Lower lobe of right lung (tissue), 2 donors: ENCODE data around the gene PLEKHG4B. TPM values are rescaled to one million over a fixed set of nuclear protein-coding genes. Genes with fewer than 3 reads are reported as not detected.

Source experiments
- ATAC-seq, 2 donors: fragments of 200-7000 bp; cut with Tn5 transposase; one replicate each; pipeline ENCODE4 v1.9.1; 2020 to 2022; ENCODE audit warnings: mild to moderate bottlenecking in 2 of 2, moderate library complexity in 2 of 2
- DNase-seq: peaks from one replicate; pipeline ENCODE4 v3.0.0-alpha.2; 2020
- H3K27ac ChIP-seq: fragments of 200-600 bp; one replicate; pipeline ENCODE4 v1.8.0; 2022
- H3K27me3 ChIP-seq: fragments of 200-600 bp; one replicate; pipeline ENCODE4 v1.8.0; 2022; ENCODE audit warnings: low read depth
- H3K36me3 ChIP-seq: fragments of 200-600 bp; one replicate; pipeline ENCODE4 v1.8.0; 2022; ENCODE audit warnings: mild to moderate bottlenecking
- H3K4me1 ChIP-seq: fragments of 200-600 bp; one replicate; pipeline ENCODE4 v1.8.0; 2022
- H3K4me3 ChIP-seq: fragments of 200-600 bp; one replicate; pipeline ENCODE4 v1.8.0; 2022; ENCODE audit warnings: mild to moderate bottlenecking
- H3K9me3 ChIP-seq: fragments of 200-600 bp; one replicate; pipeline ENCODE4 v1.8.0; 2022
- intact Hi-C: fragments of 100-400 bp; cut with DNase I; formaldehyde crosslinking; loops from one replicate; pipeline ENCODE4 v1.11.0; 2022
- total RNA-seq: library from RNA; stranded (reverse); fragmentation: NEBNext Ultra II Directional; extraction: Animal tissue kit (Norgen Biotek cat#: 25700); gene quantifications from one replicate; pipeline ENCODE4 v1.2.1, GENCODE V29; 2021
- TF ChIP-seq, protein P1 (sequence below): fragments of 200-600 bp; IDR thresholded peaks from one replicate; pipeline ENCODE4 v1.8.0; 2022; ENCODE audit warnings: antibody characterized with exemption, mild to moderate bottlenecking
- donor health status: DM: no; HTN: yes; CAD: no; lungs with severe emphysema.

PLEKHG4B gene
- total RNA-seq, 1 donor from 2014 or later = 2.7 TPM

DNA sequence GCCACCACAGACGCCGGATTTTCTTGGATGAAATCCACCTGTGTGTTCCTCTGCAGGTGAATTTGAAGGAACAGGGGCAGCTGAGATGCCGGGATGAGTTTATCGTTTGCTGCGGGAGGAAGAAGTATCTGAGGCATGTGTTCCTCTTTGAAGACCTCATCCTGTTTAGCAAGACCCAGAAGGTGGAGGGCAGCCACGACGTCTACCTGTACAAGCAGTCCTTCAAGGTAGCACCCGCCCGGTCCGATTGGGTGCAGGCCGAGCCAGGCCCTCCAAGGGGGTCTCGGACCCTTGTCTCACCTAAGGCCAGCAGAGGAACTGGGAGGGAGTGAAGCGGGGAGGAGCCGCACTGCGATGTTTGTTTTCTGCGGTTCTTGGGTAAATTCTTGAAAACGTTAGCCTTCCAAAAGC is 80.9 kb downstream of the PLEKHG4B start:
- intact Hi-C loops = no loop called here
- Histone ChIP-seq H3K36me3 (no peaks in the 10 kb centered on the region), H3K4me1 (peaks cover 14% of the 10 kb centered on the region), H3K27ac (no peak overlapping the region), H3K4me3 (no peak overlapping the region), H3K27me3 (no peaks in the 10 kb centered on the region), H3K9me3 (no peaks in the 10 kb centered on the region)
- ATAC-seq (no peak), DNase-seq (no peak)
- TF ChIP-seq, protein P1, sequence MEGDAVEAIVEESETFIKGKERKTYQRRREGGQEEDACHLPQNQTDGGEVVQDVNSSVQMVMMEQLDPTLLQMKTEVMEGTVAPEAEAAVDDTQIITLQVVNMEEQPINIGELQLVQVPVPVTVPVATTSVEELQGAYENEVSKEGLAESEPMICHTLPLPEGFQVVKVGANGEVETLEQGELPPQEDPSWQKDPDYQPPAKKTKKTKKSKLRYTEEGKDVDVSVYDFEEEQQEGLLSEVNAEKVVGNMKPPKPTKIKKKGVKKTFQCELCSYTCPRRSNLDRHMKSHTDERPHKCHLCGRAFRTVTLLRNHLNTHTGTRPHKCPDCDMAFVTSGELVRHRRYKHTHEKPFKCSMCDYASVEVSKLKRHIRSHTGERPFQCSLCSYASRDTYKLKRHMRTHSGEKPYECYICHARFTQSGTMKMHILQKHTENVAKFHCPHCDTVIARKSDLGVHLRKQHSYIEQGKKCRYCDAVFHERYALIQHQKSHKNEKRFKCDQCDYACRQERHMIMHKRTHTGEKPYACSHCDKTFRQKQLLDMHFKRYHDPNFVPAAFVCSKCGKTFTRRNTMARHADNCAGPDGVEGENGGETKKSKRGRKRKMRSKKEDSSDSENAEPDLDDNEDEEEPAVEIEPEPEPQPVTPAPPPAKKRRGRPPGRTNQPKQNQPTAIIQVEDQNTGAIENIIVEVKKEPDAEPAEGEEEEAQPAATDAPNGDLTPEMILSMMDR = no peak

DNA sequence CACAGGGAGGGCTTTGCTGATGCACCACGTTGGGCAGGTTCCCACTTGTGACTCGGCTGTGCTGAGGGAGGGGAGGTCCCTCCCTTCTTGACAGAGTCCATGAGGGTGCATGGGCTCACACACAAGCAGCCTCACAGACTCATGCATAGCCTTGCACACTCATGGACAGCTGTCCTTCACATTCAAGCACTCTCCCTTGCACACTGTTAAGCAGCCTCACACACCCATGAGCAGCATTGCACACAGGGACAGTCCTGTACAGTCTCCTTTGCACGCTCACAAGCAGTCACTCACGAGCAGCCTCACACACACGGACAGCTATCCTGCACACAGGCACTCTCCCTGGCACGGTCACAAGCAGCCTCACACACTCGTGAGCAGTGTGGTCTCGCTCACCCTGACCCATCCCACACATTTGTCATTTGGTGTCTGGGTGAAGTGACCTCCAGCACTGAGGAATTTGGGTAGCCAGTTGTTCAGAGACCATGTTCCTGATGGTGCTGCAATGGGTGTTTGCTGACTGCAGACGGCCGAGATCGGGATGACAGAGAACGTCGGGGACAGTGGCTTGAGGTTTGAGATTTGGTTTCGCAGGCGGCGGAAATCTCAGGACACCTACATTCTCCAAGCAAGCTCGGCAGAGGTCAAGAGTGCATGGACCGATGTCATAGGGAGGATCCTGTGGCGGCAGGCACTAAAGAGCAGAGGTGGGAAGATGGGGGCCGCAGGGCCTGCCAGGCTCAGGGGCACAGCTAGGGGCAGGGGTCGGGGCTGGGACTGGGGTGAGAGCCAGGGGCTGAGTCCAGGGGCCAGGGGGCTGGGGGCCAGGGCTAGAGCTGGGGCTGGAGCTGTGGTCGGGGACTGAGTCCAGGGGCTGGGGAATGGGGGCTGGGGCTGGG is 81.7 kb downstream of the PLEKHG4B start:
- TF ChIP-seq, protein P1 = no peak
- ATAC-seq = no peak
- peak; percentile 18 for DNase-seq
- Histone ChIP-seq H3K36me3 (no peaks in the 10 kb centered on the region), H3K27ac (no peak overlapping the region), H3K27me3 (no peaks in the 10 kb centered on the region), H3K9me3 (no peaks in the 10 kb centered on the region), H3K4me1 (peaks cover 14% of the 10 kb centered on the region), H3K4me3 (no peak overlapping the region)
- intact Hi-C loops = no loop called here

DNA sequence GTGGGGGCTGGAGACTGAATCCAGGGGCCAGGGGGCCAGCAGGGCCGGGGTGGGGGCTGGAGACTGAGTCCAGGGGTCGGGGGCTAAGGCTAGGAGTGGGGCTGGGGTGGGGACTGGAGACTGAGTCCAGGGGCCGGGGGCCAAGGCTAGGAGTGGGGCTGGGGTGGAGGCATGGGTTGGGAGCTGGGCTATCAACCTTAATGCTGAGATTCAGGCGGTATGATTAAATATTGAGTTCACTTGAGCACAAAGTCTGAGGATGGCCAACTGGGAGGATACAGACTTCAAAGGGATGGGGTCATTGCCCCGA is 82.3 kb downstream of the PLEKHG4B start:
- intact Hi-C loops = no loop called here
- H3K36me3 ChIP-seq = no peaks in the 10 kb centered on the region
- no peak overlapping the region for H3K27ac ChIP-seq
- TF ChIP-seq, protein P1 = no peak
- DNase-seq (no peak), ATAC-seq (no peak)
- H3K9me3 ChIP-seq = no peaks in the 10 kb centered on the region
- H3K27me3 ChIP-seq = no peaks in the 10 kb centered on the region
- H3K4me3 ChIP-seq = no peak overlapping the region
- H3K4me1 ChIP-seq = peaks cover 9% of the 10 kb centered on the region

DNA sequence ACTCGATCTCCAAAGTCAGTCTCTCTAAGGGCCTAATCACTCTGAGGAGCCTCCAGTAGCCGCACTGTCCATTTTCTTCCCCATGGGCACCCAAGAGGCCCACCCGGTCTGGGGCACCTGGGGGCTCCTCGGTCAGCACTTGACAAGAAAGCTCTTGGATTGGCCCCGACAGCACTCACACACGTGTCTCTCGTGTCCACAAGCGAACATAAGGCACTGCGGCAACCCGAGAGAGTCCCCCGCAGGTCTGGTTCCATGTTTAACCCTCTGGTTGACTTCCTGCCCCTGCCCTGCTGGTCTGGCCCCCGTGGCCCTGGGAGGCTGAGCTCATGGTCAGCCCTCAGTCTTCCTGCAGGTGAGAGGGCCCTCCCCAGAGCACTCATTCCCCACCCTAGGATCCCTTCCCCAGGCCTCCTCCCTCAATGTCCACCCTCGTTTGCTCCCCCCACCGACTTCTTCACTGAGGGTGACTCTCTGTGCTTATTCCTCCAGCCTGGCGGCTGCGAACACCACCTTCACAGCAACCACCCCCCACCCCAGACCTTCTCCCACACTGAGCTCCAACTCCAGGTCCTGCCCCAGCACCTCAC is 83.0 kb downstream of the PLEKHG4B start:
- no peaks in the 10 kb centered on the region for H3K36me3 ChIP-seq
- TF ChIP-seq, protein P1 = no peak
- H3K9me3 ChIP-seq = no peaks in the 10 kb centered on the region
- ATAC-seq = no peak
- intact Hi-C loops = no loop called here
- H3K27ac ChIP-seq = no peak overlapping the region
- H3K4me1 ChIP-seq = peaks cover 2% of the 10 kb centered on the region
- no peak for DNase-seq
- no peaks in the 10 kb centered on the region for H3K27me3 ChIP-seq
- no peak overlapping the region for H3K4me3 ChIP-seq

DNA sequence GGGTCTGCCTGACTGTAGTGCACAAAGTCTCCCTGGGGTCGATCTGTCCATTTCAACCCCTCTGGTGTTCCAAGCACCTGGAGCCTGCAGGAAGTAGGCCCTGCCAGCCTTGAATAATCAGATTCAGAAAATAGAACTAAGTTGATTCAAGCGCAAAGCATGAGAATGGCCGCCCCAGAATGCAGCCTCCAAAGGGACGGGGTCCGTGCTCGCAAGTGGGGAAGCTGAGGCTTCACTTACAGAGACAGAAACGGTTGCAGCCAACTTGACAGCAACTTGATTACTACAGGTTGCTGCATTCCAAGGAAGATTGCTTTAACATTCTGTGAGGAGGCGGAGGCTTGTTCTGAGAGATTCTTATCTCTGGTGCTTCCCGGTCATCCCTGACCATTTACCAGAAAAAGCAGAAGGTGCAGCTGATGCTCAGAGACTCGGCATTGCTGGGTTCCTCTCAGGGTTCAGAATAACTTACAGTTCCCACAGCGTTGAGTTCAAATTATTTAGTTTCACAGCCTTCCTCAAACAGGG is 84.4 kb downstream of the PLEKHG4B start:
- DNase-seq (no peak), ATAC-seq (no peak)
- TF ChIP-seq, protein P1 = no peak
- Histone ChIP-seq H3K4me3 (no peak overlapping the region), H3K4me1 (no peaks in the 10 kb centered on the region), H3K36me3 (no peaks in the 10 kb centered on the region), H3K27ac (no peak overlapping the region), H3K9me3 (no peaks in the 10 kb centered on the region), H3K27me3 (no peaks in the 10 kb centered on the region)
- intact Hi-C loops = no loop called here
